Activated naive CD4-positive, alpha-beta T cell treated with anti-CD3 and anti-CD28 coated beads, Interleukin-2, amount 10 ng/mL, durations not matched to agents 7 days and 5 days (primary cell): Measurements from ENCODE around the gene IKZF3.
"Not testable (repeated sequence)": the region's sequence is repeated elsewhere in the genome, so short reads cannot be mapped to it uniquely, and the experiment has no call there.

Experiments
- CTCF ChIA-PET: fragments of 350-600 bp; sonication (Branson Sonifier 250); formaldehyde crosslinking; loops from one replicate; lab custom pipeline; 2021; ENCODE audit warnings: antibody characterized with exemption; lab: Charles Lee
- DNase-seq: peaks from one replicate; pipeline ENCODE4 v3.0.0-alpha.2; 2020
- H3K27ac Mint-ChIP-seq: one replicate; pipeline ENCODE4 v1.8.0; 2021; ENCODE audit warnings: mild to moderate bottlenecking, moderate library complexity, mixed read lengths
- H3K27me3 Mint-ChIP-seq: one replicate; pipeline ENCODE4 v1.8.0; 2021; ENCODE audit warnings: mild to moderate bottlenecking, mixed read lengths
- H3K36me3 Mint-ChIP-seq: one replicate; pipeline ENCODE4 v1.8.0; 2021; ENCODE audit warnings: mixed read lengths
- H3K4me1 Mint-ChIP-seq: one replicate; pipeline ENCODE4 v1.8.0; 2021; ENCODE audit warnings: mixed read lengths
- H3K4me3 Mint-ChIP-seq: one replicate; pipeline ENCODE4 v1.8.0; 2021; ENCODE audit warnings: mild to moderate bottlenecking, moderate library complexity, mixed read lengths
- H3K9me3 Mint-ChIP-seq: one replicate; pipeline ENCODE4 v1.8.0; 2021; ENCODE audit warnings: mixed read lengths

Gene IKZF3

GRCh38 chr17:39724731-39725130 is 139.4 kb downstream of the IKZF3 start:
- H3K27me3 Mint-ChIP-seq = peaks cover 9% of the 10 kb centered on the region
- H3K36me3 Mint-ChIP-seq = peaks cover 16% of the 10 kb centered on the region
- no peak overlapping the region for H3K27ac Mint-ChIP-seq
- H3K4me3 Mint-ChIP-seq = no peak overlapping the region
- CTCF ChIA-PET = no interaction called here
- H3K9me3 Mint-ChIP-seq = no peaks in the 10 kb centered on the region
- no peak for DNase-seq
- peaks cover 13% of the 10 kb centered on the region for H3K4me1 Mint-ChIP-seq

DNA sequence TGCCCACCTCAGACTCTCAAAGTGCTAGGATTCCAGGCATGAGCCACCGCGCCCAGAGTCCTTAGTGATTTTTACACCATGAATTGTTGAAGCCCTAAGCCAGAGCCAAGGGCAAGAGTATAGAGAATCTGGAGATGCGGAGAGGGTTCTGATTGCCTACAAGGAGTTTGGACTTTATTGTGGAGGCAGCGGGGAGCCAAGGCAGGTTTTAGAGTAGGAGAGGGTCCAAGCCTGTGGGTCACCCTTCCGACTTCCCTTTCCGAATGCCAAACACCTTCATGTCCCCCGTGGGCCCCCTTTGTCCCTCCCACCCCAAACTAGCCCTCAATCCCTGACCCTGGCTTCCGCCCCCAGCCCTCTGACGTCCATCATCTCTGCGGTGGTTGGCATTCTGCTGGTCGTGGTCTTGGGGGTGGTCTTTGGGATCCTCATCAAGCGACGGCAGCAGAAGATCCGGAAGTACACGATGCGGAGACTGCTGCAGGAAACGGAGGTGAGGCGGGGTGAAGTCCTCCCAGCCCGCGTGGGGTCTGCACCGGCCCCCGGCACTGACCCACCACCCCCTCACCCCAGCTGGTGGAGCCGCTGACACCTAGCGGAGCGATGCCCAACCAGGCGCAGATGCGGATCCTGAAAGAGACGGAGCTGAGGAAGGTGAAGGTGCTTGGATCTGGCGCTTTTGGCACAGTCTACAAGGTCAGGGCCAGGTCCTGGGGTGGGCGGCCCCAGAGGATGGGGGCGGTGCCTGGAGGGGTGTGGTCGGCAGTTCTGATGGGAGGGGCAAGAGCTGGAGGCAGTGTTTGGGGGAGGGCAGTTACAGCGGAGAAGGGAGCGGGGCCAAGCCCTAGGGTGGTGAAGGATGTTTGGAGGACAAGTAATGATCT is 140.9 kb downstream of the IKZF3 start:
- Mint-ChIP-seq H3K36me3 (peaks cover 4% of the 10 kb centered on the region), H3K9me3 (no peaks in the 10 kb centered on the region), H3K4me1 (no peaks in the 10 kb centered on the region), H3K27me3 (peaks cover 18% of the 10 kb centered on the region), H3K4me3 (no peak overlapping the region), H3K27ac (no peak overlapping the region)
- peak; percentile 35 for DNase-seq
- CTCF ChIA-PET = interaction anchor here (0.6 to 1.4 kb wide), 2 partner anchors 27 to 54 kb away, joined by 3 read pairs; partner anchors contain the start of gene PNMT

- Mint-ChIP-seq H3K4me3 (no peak overlapping the region), H3K9me3 (no peaks in the 10 kb centered on the region), H3K27ac (no peak overlapping the region), H3K27me3 (peaks cover 19% of the 10 kb centered on the region), H3K36me3 (peaks cover 3% of the 10 kb centered on the region), H3K4me1 (no peaks in the 10 kb centered on the region)
- CTCF ChIA-PET = interaction anchor here (1.4 kb wide), 1 partner anchor 53 kb away, joined by 3 read pairs; the partner anchor contains the start of gene PNMT
- DNase-seq = no peak
Observed at GRCh38 chr17:39722104-39722503, 142.0 kb downstream of the IKZF3 start.

GRCh38 chr17:39719563-39720355 is 144.4 kb downstream of the IKZF3 start:
- DNase-seq = no peak
- H3K4me1 Mint-ChIP-seq = no peaks in the 10 kb centered on the region
- H3K27ac Mint-ChIP-seq = no peak overlapping the region
- no peak overlapping the region for H3K4me3 Mint-ChIP-seq
- H3K36me3 Mint-ChIP-seq = peaks cover under 1% of the 10 kb centered on the region
- H3K27me3 Mint-ChIP-seq = peaks cover 40% of the 10 kb centered on the region
- CTCF ChIA-PET = interaction anchor here (1.0 to 1.9 kb wide), 2 partner anchors 31 to 74 kb away, joined by 3 to 6 read pairs; partner anchors contain the start of gene PGAP3
- H3K9me3 Mint-ChIP-seq = no peaks in the 10 kb centered on the region

GRCh38 chr17:39717660-39718059 is 146.5 kb downstream of the IKZF3 start:
- Mint-ChIP-seq H3K27me3 (peaks cover 40% of the 10 kb centered on the region), H3K9me3 (no peaks in the 10 kb centered on the region), H3K27ac (no peak overlapping the region), H3K4me1 (no peaks in the 10 kb centered on the region), H3K36me3 (no peaks in the 10 kb centered on the region), H3K4me3 (no peak overlapping the region)
- no peak for DNase-seq
- CTCF ChIA-PET = interaction anchor here (1.5 kb wide), 1 partner anchor 95 kb away, joined by 9 read pairs; no protein-coding TSS in a partner anchor

- H3K4me3 Mint-ChIP-seq = no peak overlapping the region
- CTCF ChIA-PET = no interaction called here
- no peaks in the 10 kb centered on the region for H3K9me3 Mint-ChIP-seq
- H3K36me3 Mint-ChIP-seq = no peaks in the 10 kb centered on the region
- no peak for DNase-seq
- H3K27ac Mint-ChIP-seq = no peak overlapping the region
- H3K27me3 Mint-ChIP-seq = peaks cover 40% of the 10 kb centered on the region
- no peaks in the 10 kb centered on the region for H3K4me1 Mint-ChIP-seq
Observed at GRCh38 chr17:39716879-39717536, 147.1 kb downstream of the IKZF3 start.

DNA sequence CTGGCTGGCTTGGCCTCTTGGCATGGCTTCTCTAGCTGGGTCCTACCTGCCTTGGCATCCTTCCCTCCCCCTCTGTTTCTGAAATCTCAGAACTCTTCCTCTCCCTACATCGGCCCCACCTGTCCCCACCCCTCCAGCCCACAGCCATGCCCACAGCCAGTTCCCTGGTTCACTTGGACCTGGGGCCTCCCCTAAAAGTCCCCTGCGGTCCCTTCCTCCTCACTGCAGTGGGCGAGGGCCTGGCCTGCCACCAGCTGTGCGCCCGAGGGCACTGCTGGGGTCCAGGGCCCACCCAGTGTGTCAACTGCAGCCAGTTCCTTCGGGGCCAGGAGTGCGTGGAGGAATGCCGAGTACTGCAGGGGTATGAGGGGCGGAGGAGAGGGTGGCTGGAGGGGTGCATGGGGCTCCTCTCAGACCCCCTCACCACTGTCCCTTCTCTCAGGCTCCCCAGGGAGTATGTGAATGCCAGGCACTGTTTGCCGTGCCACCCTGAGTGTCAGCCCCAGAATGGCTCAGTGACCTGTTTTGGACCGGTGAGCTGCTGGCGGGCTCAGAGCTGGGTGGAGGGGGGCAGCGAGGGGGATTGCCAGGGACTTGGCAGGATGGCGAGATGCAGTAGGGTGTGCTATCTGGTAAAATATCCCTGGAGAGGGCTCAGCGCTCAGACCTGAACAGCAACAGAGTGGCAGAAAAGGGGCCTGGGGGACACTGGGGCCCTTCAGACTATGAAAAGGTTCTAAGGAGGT is 147.9 kb downstream of the IKZF3 start:
- Mint-ChIP-seq H3K9me3 (no peaks in the 10 kb centered on the region), H3K4me3 (no peak overlapping the region), H3K27ac (no peak overlapping the region), H3K27me3 (peaks cover 40% of the 10 kb centered on the region), H3K4me1 (no peaks in the 10 kb centered on the region), H3K36me3 (no peaks in the 10 kb centered on the region)
- DNase-seq = no peak
- CTCF ChIA-PET = interaction anchor here (1.2 to 2.1 kb wide), 2 partner anchors 62 to 95 kb away, joined by 4 to 7 read pairs; no protein-coding TSS in a partner anchor

DNA sequence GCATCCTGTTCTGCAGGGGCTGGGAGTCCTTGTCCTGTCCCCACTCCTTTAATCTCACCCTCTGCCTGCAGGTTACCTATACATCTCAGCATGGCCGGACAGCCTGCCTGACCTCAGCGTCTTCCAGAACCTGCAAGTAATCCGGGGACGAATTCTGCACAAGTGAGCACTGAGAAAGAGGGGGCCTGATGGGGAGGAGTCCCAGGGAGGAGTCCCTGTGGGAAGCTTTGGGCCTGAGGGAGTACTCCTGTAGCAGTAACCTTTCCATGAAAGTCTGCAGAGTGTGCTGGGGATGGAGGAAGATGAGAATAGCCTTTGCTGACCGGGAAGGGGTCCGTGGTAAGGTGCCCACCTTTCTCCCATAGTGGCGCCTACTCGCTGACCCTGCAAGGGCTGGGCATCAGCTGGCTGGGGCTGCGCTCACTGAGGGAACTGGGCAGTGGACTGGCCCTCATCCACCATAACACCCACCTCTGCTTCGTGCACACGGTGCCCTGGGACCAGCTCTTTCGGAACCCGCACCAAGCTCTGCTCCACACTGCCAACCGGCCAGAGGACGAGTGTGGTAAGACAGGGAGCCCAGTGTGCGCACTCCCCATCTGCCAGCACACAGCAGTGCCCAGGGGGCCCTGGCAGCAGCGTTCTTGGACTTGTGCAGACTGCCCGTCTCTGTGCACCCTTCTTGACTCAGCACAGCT is 148.6 kb downstream of the IKZF3 start:
- H3K4me3 Mint-ChIP-seq = no peak overlapping the region
- no peaks in the 10 kb centered on the region for H3K9me3 Mint-ChIP-seq
- peaks cover 44% of the 10 kb centered on the region for H3K27me3 Mint-ChIP-seq
- CTCF ChIA-PET = interaction anchor here (1.2 to 2.1 kb wide), 2 partner anchors 62 to 94 kb away, joined by 4 to 7 read pairs; no protein-coding TSS in a partner anchor
- no peaks in the 10 kb centered on the region for H3K36me3 Mint-ChIP-seq
- no peaks in the 10 kb centered on the region for H3K4me1 Mint-ChIP-seq
- DNase-seq = no peak
- no peak overlapping the region for H3K27ac Mint-ChIP-seq

DNA sequence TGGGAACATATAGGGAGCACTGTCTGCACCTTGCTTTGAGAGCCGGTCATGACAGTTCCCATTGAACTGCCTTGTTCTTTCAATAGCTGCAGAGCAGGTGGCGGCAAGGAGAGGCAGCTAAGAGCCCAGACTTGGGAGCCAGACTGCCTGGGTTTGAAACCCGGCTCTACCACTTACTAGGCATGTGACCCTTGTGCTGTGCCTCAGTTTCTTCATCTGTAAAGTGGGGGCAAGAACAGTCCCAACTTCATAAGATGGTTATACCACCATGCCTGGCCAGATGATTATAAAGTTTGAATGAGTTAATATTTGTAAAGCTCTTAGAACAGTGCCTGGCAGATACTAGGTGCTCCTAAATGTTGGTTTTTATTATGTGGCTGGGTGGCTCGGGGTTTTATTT is 149.9 kb downstream of the IKZF3 start:
- Mint-ChIP-seq H3K27ac (no peak overlapping the region), H3K36me3 (no peaks in the 10 kb centered on the region), H3K9me3 (no peaks in the 10 kb centered on the region), H3K27me3 (peaks cover 33% of the 10 kb centered on the region), H3K4me3 (no peak overlapping the region), H3K4me1 (peaks cover 5% of the 10 kb centered on the region)
- CTCF ChIA-PET = interaction anchor here (2.1 kb wide), 1 partner anchor 93 kb away, joined by 7 read pairs; no protein-coding TSS in a partner anchor
- no peak for DNase-seq

DNA sequence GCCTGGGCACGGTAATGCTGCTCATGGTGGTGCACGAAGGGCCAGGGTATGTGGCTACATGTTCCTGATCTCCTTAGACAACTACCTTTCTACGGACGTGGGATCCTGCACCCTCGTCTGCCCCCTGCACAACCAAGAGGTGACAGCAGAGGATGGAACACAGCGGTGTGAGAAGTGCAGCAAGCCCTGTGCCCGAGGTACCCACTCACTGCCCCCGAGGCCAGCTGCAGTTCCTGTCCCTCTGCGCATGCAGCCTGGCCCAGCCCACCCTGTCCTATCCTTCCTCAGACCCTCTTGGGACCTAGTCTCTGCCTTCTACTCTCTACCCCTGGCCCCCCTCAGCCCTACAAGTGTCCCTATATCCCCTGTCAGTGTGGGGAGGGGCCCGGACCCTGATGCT is 152.3 kb downstream of the IKZF3 start:
- H3K27me3 Mint-ChIP-seq = peaks cover 25% of the 10 kb centered on the region
- no peaks in the 10 kb centered on the region for H3K9me3 Mint-ChIP-seq
- H3K4me1 Mint-ChIP-seq = peaks cover 28% of the 10 kb centered on the region
- no peaks in the 10 kb centered on the region for H3K36me3 Mint-ChIP-seq
- H3K4me3 Mint-ChIP-seq = no peak overlapping the region
- CTCF ChIA-PET = no interaction called here
- no peak overlapping the region for H3K27ac Mint-ChIP-seq
- no peak for DNase-seq

DNA sequence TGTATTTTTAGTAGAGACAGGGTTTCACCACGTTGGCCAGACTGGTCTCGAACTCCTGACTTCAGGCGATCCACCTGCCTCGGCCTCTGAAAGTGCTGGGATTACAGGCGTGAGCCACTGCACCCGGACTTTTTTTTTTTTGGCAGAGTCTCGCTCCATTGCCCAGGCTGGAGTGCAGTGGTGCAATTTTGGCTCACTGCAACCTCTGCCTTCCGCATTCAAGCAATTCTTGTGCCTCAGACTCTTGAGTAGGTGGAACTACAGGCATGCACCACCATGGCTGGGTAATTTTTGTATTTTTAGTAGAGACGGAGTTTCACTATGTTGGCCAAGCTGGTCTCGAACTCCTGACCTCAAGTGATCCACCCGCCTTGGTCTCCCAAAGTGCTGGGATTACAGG is 153.0 kb downstream of the IKZF3 start:
- H3K27me3 Mint-ChIP-seq = peaks cover 21% of the 10 kb centered on the region
- not testable (repeated sequence) for H3K9me3 Mint-ChIP-seq, H3K36me3 Mint-ChIP-seq, DNase-seq, H3K27ac Mint-ChIP-seq, H3K4me3 Mint-ChIP-seq
- H3K4me1 Mint-ChIP-seq = peaks cover 35% of the 10 kb centered on the region
- CTCF ChIA-PET = interaction anchor here (0.9 kb wide), 1 partner anchor 57 kb away, joined by 3 read pairs; no protein-coding TSS in a partner anchor

DNA sequence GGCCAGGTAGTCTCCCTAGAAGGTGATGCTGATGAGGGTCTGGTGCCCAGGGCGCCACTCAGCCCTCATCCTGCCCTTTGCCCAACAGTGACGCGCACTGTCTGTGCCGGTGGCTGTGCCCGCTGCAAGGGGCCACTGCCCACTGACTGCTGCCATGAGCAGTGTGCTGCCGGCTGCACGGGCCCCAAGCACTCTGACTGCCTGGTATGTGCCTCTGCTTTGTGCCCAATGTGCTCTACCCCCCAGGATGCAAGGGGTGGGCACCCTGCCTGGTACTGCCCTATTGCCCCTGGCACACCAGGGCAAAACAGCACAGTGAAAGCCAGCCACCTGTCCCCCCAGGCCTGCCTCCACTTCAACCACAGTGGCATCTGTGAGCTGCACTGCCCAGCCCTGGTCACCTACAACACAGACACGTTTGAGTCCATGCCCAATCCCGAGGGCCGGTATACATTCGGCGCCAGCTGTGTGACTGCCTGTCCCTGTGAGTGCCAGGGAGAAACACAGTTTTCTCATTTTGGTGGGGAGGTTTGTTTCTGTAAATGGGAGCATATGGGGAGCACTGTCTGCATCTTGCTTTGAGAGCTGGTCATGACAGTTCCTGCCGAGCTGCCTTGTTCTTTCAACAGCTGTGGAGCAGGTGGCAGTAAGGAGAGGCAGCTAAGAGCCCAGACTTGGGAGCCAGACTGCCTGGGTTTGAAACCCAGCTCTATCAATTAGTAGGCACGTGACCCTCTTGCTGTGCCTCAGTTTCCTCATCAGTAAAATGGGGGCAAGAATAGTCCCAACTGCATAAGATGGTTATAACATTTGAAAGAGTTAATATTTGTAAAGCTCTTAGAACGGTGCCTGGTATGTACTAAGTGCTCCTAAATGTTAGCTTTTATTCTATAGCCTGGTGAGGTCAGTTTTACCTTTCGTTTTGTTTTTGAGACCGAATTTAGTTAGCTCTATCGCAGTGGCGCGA is 153.8 kb downstream of the IKZF3 start:
- peak overlapping the region; percentile 58 for H3K27ac Mint-ChIP-seq
- H3K36me3 Mint-ChIP-seq = no peaks in the 10 kb centered on the region
- no peak overlapping the region for H3K4me3 Mint-ChIP-seq
- H3K9me3 Mint-ChIP-seq = no peaks in the 10 kb centered on the region
- peaks cover 35% of the 10 kb centered on the region for H3K4me1 Mint-ChIP-seq
- no peak for DNase-seq
- peaks cover 21% of the 10 kb centered on the region for H3K27me3 Mint-ChIP-seq
- CTCF ChIA-PET = interaction anchor here (0.9 kb wide), 1 partner anchor 56 kb away, joined by 3 read pairs; no protein-coding TSS in a partner anchor
